GM19452 (cell line): Measurements from ENCODE around the gene TSPAN33.

Experiments used
- ATAC-seq: cut with Tn5 transposase; IDR thresholded peaks from one replicate; pipeline ENCODE4 v1.9.1; 2021; ENCODE audit not compliant: unreplicated experiment

Gene TSPAN33

GRCh38 chr7:129134356-129134987 lies 10.0 kb upstream of the TSPAN33 start:
- ATAC-seq, result no peak

DNA sequence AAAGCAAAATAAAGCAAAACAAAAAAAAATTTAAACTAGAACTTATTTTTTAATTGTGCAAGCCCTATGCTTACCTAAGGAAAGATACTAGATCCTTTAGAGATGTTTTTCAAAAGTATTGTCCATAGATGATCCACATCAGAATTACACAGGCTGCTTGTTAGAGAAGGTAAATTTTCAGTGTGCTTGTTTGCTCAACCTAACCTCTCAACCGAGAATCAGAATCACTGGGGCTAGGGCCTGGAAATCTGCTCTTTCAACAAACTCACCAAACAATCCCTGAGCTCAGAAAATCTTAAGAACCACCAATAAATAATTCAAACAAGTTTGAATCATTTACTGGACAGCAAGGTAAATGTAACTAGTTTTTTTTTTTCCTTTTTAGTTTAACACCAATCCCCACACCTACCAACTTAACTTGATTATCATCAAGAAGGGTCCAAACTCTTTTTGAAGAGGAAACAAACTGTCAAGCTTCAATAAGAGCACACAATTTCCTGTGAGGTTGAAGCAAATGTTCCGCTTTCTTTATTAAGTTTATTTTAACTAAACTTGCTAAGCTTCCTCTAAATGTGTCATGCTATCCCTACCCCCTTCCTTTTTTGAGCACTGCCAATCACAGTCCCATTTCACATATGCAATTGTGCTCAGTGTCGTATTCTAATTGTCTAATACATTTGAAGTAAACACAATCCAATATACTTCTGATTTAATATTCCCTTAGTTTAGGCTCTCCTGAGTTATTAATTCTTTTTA lies 7.4 kb upstream of the TSPAN33 start:
- ATAC-seq, result no peak

DNA sequence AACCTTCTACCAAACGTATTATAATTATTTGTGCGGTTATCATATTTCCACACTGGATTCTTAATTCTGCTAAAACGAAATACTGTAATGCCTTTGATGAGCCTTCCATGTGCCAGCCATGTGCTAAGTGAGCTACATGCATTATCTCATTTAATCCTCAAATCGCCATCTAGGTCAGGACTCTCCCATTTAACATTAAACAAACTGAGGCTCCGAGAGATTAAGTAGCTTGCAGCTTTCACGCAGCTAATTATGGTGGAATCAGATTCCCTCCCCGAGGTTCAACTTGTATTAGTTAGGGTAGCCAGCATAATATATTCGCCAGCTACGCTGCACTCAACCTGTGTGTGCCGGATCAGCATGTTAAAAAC lies 798 bp upstream of the TSPAN33 start:
- ATAC-seq, result no peak

- ATAC-seq, result peak; percentile 5
These were observed 544 bp downstream of the TSPAN33 start for GRCh38 chr7:129144834-129145668.

GRCh38 chr7:129146237-129146979 lies 1.9 kb downstream of the TSPAN33 start:
- ATAC-seq, result peak; percentile 68

- ATAC-seq, result no peak
These were observed 3.2 kb downstream of the TSPAN33 start for GRCh38 chr7:129147731-129148130.

DNA sequence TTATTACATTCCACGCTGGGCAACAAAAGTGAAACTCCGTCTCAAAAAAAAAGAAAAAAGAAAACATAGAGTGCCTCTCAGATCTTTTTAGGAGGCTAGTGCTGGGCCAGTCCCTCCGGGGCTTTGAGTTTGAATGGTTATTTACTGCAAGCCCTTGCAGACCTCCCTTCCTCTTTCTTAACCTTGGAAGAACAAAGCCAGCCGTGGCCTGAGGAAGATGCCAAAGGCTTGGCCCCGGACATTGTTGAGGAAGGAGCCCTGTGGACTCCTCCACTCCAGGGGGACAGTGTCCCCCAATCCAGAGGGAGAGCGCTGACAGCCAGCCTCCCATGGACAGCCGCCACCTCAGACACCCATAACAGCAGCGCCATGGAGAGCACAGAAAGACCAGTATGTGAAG lies 5.0 kb downstream of the TSPAN33 start:
- ATAC-seq, result no peak

DNA sequence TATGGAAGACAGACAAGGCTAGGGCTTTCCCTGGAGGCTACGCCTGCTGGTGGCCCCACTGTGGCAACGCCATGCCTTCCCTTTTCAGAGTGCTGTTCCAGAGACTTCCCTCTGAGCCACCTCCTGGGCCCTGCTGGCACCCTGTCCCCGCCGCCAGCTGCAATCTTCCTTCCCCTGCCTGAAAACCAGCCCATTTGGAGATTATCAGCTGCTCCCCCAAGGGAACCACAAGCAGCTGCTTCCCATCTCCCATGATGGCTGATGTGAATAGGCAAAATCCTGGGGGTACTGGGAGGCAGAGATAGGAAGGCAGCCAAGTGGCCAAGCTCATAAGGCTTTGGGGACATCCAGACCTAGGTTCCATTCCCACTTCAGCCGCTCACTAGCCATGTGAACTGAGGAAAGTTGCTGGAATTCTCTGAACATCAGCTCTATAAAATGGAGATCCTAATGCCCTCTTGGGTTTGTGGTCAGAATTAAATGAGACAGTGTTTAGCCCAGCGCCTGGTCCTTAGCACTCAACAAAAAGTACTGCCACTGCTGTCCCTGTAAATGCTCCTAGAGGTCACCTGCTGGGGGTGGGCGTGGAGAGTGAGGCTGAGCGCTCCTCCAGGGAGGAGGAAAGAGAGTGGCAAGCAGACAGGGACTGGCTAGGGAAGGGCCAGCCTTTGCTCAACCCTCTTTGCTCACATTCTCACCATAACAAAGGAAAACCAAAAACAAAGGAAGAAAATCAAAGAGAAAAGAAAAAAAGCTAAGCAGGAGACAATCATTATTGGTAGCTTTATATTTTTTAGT lies 5.9 kb downstream of the TSPAN33 start:
- ATAC-seq, result no peak

- ATAC-seq, result no peak
These were observed 13.1 kb downstream of the TSPAN33 start for GRCh38 chr7:129157651-129158050.

DNA sequence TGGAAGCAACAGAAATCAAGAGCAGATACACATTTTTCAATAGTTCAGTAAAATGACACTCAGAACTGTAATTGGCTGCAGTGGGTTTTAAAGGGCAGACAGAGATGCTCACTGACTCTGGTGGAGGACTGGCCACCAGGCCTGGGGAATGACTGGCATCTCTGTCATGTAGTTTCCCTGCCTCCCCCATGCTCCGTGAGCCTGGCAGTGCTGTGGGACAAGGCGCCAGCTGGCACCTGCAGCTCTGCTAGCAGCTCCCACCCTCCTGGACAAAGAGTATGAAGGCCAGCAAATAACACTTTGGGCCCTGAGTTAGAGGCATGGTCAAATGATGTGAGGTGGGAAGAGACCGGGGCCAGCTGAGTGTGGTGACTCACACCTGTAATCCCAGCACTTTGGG lies 15.0 kb downstream of the TSPAN33 start:
- ATAC-seq, result no peak

DNA sequence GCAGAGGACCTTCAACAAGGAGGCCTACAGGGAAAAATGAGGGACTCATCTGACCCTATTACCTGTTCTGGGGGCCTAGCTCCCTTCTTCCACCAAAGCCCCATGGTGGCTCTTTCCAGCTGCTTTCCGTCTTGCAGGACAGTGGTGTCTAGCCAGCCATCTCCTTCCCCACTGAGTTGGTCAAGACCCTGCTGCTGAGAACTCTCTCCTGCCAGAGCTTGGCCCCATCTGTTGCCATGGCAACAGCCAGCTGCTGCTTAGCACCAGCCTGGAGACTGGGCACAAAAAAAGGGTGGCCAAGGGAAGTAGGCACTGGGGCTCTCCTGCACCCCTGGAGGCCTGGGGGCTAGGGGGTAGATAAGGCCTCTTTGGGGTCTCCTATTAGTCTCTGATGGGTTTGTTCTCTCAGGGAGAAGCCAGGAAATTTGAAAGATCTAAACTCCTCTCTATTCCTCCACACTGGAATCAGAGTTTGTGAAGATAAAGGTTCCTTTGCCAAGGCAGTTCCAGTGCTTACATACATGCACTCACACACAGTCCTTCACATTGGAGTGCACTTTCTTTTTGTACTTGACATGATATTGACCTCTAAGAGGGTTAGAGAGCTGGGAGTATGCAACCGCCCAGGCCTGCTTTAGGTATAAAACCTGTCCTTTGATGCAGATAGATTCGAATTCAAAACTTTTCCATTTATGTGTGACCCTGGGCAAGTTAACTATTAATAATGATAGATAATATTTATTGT lies 15.8 kb downstream of the TSPAN33 start:
- no peak for ATAC-seq

DNA sequence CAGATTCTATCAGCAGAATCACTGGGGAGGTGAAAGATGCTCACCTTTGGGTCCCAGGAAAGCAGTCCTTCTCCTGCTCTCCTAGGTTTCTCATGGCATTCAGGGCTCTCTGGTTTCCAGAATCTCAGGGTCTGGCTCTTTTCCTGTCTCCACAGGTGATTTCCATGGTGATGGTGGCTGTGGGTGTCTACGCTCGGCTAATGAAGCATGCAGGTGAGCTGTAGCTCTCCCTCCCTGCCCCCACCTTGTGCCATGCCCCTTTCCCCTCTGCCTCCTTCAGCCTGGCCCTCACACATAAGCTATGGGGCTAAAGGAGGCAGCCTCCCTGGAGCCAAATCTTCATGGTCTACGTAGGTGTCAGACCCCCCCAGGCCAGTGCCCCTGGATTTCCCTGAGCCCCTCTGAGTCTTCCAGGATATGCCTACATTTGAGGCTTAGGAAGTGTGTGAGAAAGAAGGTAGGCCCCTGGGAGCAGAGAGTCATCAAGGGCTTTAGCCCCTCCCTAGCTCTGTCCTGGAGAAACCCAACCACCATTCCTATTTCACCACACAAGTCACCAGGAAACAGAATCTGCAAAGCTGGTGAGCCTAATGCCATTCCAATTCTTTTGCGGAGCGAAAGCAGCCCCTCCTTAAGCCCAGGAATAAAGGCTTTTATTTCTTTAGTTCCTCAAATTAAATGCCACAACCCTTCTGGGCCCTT lies 17.2 kb downstream of the TSPAN33 start:
- ATAC-seq, result no peak

GRCh38 chr7:129162732-129163131 lies 18.2 kb downstream of the TSPAN33 start:
- no peak for ATAC-seq

- no peak for ATAC-seq
These were observed 19.5 kb downstream of the TSPAN33 start for GRCh38 chr7:129163875-129164544.

DNA sequence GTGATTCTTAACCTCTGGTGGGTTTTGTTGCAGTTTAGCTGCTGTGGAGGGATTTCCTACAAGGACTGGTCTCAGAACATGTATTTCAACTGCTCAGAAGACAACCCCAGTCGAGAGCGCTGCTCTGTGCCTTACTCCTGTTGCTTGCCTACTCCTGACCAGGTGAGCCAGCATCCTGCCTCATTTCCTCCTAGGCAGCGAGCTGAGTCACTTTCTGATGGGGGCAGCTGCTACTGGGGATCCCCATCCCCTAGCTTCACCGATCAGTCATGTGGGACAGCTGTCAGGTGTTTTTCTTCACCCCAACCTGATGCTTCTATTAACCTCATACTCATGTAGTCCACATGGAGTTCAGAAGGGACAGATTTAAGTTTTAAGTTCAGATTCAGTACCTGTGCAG lies 22.2 kb downstream of the TSPAN33 start:
- ATAC-seq, result peak; percentile 49

- ATAC-seq, result no peak
These were observed 23.3 kb downstream of the TSPAN33 start for GRCh38 chr7:129167817-129168216.

- no peak for ATAC-seq
These were observed 23.9 kb downstream of the TSPAN33 start for GRCh38 chr7:129168231-129169021.

DNA sequence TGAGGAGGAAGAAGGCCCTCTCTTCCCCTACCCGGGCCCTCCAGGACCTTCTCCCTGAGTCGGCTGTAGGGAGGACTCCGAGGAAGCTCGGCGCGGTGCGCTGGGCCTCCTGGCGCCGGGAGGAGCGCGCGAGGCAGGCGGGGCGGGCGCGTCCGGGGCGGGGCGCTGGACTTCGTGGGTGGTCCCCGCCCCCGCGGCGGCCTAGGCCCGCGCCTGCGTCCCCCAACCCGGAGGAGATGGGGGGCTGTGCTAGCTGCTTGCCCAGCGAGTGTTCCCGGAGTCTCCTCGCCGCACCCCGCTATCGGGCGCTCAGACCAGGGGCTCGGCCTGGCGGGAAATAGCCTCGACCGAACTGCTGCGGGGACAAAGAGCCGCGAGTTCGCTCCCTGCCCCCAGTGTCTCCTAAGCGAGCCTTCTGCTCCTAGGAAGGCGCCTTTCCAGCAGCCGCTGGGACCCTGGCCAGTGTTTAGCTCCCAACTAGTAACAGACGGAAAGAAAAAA lies 24.7 kb downstream of the TSPAN33 start:
- ATAC-seq, result no peak
